ENCODE data around the gene CHMP1A.

CHMP1A gene

DNA sequence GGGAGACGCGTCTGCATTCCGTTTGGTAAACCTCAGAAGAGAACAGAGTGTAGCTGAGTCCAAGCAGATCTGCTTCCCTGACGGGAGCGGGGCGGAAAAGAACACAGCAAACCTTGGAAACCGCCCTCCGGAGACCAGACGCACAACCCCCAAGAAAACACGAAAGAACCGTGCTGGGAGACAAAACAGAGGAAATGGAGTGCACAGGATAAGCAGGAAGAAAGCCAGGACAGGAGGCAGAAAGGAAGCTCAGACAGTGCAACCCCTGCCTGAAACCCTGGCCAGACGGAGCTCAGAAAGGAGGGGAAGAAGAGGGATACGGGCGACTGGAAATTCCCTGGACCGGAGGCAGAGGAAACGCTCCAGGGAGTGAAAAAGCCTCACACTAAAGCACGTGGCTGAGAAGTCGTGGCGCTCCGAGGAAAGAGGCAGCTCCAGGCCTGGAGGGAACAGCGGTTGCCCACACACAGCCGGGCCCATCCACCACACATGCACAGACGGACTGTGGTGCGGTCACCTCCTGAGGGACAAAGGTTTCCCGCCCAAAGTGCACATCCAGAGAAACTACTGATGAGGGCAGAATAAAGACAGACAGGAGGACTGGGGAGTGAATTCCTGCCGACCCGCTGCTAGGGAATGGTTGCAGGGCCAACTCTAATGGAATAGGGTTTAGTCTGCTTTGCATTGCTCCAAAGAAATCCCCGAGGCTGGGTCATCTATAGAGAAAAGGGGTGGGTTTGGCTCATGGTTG is 33.8 kb downstream of the CHMP1A start:
- no peak for DNase-seq

DNA sequence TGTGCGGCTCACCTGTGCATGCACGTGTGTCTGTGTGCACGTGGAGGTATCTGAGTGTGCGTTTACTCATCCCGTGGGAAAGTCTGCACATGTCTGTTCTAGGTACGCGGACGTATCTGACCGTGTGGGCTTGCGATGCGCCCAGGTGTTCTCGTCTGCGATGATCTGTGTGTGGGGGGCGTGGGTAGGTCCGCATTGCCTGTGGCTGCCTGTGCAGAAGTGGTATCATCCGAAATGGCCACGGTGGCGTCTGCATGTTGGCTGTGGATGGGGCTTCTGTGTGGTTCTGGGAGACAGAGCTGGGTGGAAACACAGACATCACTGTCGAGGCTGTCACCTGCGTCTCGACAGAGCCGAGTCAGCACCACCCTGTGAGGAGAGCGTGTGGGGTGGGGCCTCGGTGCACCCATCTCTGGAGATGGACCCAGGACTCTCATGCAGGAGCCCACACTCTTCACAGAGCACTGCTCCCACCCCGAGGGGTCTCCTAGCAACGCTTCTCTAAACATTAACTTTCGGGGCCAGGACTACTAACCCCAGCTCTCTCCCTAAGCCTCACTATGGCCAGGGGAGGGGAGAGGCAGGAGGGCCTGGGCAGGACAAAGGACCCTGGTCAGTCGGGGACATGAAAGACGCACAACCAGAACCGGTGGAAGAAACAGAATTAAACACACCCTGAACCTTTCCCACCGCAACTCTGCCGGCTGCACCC is 35.7 kb downstream of the CHMP1A start:
- DNase-seq = no peak

DNA sequence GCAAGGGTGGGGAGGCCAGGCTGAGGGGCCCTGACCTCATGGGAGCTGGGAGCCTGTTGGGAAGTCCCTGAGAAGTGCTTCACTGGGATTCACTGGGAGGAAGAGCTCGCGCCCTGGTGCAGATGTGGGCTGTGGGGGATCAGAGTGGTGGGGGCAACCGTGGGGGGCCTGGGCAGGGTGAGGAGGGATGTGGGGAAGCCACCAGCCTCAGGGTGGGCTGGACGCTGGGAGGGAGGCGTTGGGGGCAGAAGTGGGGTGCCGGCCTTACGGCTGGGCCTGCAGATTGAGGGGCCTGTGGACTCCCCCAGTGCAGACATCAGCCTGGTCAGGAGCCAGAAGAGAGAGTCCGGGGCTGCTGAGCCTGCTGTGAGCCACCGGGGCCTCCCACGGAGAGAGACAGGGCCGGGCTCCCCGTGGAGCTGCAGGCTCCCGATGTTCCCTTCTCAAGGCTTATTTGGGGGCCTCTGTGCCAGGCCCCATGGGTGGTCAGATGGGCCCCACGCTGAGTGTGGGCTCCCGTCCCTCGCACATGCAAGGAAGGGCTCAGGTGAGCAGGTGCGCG is 36.3 kb downstream of the CHMP1A start:
- no peak for DNase-seq

DNA sequence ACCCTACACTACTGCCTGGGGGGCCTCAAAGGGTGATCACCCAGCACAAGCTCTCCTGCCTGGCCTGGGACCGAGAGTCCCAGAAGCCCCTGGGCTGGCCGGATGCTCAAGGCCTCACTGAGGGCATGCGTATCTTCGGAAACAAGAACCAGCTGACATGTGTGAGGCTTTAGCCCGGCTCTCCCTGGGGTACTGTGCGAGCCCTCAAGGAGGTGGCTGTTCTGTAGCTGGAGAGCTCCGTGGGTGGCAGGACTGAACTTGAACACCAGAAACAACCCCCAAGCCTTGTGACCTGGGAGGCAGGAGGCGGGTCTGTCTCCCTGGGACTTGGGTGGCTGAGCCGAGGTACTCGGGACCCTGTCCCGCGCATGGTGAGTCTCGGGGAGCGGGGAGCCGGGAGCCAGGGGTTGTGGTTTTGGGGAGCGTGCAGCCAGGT is 37.1 kb downstream of the CHMP1A start:
- no peak for DNase-seq

DNA sequence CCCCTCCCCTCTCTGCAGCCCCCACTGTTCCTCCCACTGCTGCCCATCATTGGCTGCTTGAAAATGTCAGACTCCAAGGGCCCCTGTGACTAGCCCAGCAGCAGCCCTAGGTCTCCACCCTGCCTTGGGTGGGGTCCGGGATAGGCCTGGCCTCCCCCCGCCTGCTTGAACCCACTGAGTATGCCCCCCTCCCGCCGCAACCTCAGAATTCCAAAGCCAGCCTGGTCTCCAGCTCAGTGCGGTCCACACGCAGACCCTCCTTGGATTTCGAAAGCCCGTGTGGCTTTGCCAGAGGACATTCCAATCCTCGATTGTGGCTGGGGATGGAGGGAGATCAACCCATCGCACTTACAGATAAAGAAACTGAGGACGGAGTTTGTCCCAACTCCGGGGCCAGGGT is 37.7 kb downstream of the CHMP1A start:
- DNase-seq = no peak

DNA sequence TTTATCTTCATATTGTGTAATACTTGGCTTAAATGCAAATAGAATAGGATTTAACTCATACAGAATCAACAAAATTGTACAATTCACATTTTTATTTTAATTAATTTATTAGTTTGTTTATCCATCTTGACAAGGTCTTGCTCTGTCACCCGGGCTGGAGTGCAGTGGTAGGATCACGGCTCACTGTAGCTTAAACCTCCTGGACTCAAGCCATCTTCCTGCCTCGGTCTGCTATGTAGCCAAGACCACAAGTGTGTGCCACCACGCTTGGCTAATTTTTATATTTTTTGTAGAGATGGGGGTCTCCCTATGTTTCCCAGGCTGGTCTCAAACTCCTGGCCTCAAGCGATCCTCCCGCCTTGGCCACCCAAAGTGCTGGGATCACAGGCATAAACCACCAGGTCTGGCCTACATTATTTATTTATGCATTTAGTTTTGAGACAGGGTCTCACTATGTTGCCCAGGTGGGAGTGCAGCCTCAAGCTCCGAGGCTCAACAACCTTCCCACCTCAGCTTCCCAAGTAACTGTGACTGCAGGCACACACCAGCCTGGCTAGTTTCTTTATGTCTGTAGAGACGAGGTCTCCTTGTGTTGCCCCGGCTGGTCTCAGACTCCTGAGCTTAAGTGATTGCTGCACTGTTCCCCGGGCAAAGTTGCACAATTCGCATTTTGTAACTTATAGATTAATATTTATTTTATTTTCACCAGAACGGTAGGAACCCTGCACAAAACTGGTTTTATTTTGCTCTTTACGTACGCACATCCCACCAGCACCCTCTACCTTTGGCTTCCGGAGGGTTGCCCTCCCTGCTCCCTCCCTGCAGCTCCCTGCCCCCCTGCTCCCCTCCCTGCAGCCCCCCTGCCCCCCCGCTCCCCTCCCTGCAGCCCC is 39.2 kb downstream of the CHMP1A start:
- DNase-seq = no peak

DNA sequence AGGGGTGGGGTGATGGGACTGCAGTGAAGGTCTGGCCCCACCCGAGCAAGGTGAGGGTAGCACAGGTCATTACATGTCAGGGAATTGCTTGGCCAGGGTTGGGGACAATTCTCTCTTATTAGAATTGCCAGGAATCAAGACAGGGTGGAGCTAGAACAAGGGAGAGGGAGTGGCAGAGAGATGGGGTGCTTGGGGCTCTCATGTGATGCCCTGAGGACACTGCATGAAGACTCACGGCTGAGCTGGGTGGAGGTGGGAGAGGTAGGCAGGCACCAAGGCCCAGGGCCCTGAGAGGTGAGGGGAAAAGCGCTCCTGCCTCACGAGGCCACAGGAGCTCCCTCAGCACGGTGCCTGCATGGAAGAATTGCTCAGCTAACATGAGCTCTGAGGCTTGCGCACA is 40.5 kb downstream of the CHMP1A start:
- DNase-seq = no peak

DNA sequence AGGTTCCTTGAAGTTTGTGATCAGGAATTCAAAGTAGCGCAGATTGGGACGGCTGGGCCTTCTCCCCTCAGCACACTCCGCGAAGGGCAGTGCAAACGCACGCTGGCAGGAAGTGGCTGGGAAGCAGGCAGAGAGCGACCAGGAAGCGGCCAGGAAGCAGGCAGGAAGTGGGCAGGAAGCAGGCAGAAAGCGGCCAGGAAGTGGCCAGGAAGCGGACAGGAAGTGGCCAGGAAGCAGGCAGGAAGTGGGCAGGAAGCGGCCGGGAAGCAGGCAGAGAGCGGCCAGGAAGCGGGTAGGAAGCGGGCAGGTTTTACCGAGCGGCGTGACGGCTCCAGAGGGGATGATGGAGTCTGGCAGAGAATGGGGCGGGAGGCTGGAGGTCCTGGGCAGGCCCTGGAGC is 40.9 kb downstream of the CHMP1A start:
- no peak for DNase-seq

DNA sequence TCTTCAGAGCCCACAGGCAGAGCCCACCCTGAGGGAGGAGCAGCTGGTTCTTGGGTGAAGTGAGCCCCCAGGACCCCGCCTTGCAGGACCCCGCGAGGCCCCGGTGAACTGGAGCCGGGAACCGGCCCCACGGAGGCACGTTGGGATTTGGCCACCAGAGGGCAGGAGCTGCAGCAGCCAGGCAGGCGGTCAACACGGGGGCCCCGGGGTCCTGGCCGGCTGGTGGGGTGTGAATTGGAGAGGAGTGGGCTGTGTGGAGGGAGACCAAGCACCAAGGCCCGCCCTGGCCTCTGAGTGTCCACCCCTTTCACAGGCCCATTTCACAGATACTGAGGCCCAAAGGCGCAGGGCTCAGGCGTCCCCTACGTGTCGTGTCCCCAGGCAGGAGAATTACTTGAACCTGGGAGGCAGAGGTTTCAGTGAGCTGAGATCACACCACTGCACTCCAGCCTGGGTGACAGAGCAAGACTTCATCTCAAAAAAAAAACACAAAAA is 41.9 kb downstream of the CHMP1A start:
- DNase-seq = peak in 1 of 2 experiments; percentile 27

DNA sequence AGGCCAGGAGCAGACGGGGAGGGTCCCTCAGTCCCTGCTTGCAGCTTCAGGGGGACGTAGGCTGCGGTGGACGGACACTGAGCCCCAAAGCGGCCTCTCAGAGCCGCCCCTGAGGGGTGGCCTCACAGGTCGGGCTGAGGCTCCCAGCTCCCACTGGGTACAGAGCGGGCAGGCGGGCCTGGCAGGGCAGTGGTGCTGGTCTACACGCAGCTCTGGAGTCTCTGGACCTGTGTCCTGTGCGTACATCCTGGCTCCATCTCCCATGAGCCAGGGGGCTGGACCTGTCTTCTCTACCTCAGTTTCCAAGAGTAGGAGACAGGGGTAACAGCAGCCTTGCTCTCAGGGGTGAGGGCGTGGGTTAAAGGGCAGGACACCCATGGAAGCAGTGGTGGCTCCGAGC is 42.3 kb downstream of the CHMP1A start:
- DNase-seq = no peak

DNA sequence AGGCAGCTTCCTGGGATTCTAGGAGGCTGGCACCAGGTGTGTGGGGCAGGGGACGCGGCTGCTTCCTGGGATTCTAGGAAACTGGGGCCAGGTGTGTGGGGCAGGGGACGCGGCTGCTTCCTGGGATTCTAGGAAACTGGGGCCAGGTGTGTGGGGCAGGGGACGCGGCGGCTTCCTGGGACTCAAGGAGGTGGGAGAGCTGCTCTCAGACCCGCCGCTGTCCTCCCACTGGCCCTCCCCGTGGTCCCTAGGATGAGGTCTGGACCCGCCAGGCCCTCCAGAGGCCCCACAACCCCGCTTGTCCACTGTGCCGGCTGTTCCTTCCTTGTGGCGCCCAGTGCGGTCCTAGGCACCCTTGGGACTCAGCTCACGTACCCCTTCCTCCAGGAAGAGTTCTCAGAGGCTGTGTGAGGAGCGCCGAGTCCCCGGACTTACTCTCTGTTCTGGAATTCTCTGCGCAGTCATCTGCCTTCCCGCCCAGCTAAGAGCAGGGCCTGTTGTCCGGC is 43.5 kb downstream of the CHMP1A start:
- no peak for DNase-seq

DNA sequence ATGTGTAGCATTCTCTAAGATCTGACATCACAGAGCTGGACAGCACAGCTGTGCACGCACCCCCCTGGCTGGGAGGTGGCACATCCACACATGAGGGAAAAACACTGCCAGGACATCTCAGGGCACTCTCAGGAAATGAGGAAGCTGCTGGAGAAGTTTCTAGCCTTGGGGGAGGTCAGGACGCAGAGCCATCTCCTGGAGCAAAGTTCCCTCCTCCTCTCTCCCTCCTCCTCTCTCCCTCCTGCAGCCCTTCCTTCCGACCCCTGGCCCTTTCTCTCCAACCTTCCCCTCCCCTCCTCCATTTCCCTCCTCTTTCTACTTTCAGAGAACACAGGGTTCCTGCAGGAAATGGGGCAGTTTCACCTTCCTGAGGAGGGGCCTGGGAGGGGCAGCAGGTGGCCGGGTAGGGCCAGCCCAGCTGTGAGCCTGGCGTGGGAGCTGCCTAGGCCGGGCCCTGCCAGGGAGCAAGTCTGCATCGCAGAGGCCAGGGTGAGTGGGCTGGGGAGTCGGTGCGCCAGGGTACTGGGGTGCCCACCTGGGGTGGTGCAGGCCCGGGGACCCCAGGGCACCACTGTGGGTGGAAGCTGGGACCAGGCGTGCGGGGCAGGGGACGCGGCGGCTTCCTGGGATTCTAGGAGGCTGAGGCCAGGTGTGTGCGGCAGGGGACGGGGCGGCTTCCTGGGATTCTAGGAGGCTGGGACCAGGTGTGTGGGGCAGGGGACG is 44.1 kb downstream of the CHMP1A start, which contains the start of gene DPEP1:
TSS of gene DPEP1 (plus strand) at position 412 of the 723 bp plus-strand sequence. CDS start 16,769 bp downstream, outside the sequence.
- DNase-seq = no peak

DNA sequence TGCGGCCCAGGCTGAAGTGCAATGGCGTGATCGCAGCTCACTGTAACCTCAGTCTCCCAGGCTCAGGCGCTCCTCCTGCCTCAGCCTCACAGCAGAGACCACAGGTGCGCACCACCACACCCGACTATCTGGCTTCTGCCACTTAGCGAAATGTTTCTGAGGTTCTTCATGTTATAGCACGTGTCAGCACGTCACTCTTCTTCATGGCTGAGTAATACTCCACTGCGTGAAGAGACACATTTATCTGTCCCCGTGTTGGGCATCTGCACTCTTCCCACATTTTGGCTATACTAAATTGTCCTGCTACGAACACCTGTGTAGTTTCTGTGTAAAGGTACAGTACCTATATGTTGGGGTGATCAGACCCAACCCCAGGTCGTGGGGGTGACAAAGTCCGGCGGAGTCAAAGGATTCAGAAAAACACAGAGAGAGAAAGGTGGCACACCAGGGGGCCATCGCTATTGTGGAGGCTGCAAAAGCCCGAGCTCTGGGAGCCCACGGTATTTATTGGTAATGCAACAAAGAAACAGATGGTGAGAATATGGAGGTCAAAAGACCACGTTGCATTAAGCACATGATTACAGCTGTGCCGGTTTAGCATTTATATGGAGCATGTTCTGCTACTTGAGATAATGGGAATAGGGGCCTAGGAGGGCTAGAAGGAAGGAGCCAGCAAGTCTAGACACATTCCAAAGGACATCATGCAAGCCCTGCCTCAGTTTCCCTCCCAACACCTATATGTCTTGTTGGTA is 44.9 kb downstream of the CHMP1A start:
- DNase-seq = no peak

DNA sequence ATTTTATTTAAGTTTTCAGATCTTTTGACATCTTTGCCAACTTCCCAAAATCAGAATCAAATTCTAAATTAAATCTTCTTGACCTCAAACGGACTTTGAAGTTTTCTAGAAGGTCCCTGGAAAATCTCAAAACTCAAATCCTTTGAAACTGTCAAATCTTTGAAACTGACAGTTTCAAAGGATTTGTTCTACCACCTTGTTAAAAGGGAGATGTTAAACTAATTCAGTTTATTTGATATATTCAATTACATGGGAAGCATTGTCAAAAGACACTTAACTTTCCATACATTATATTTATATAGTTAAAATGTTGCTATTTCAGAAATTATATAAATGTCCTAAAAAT is 47.4 kb downstream of the CHMP1A start:
- no peak for DNase-seq

DNA sequence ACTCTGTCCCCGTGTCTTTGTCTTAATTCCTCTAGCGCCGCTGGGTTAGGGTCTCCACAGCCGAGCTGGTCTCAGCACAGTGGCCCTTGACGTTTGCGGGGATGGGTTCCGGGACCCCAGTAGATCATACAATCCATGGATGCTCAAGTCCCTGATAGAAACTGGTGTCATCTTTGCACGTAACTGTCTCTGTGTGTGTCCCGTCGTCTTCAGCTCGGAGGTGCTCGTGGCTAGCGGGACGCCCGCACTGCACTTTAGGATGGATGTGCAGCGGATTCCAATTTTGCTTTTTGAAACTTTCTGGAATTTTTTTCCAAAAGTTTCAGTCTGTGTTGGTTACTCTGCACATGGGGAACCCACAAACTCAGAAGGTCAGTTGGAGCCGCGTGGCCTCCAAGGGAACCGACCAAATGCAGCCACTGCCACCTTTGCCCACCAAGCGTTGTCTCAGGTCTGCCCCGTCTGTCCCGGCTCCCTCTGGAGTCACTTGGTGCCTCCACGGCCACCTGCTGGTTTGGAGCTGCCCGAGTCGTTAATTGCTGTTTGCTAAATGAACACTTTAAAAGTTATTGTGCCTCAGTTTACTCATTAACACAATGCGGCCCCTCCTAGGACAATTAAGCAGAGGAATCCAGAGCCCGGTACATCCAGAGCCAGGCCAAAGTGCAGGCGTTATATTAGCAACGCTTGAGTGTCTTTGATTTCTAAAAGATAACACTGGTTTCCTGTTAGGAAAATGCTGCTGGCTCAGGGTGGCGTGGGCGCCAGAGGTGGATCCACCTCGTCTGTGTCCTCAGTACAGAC is 49.4 kb downstream of the CHMP1A start:
- DNase-seq = no peak

DNA sequence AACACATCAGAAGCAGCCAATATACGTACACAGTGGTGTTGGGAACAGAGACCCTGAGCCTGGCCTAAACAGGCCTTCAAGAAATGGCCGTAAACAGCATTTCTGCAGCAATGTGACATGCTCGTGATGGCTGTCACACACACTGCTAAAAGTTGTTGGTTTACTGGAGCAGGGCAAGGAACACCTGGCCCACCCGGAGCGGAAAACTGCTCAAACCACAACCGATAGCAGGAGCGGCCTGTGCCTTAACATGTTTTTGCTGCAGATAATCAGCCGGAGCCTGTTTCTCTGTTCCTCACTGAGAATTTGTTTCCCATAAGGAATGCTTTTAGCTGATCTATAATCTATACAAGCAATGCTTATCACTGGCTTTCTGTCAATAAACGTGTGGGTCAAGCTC is 50.1 kb downstream of the CHMP1A start:
- DNase-seq = no peak

DNA sequence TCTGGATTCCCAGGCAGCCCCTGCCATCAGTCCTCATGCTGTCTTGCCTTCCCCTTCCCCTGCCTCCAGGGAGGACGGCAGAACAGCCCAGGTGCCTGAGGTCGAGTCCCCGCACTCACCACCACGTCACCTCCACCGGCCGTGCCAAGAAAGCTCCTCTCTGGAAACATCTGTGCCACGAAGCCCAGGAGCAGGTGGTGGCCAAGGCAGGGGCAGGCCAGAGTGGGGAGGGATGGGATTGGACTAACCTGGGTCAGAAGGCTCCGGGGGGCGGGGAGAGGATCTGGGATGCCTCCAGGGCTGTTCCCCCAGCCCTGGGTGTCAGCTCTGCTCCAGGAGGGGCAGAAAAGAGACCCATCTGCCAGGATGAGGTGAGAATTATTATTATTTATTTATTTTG is 51.5 kb downstream of the CHMP1A start:
- peak; percentile 87 to 89 for DNase-seq

DNA sequence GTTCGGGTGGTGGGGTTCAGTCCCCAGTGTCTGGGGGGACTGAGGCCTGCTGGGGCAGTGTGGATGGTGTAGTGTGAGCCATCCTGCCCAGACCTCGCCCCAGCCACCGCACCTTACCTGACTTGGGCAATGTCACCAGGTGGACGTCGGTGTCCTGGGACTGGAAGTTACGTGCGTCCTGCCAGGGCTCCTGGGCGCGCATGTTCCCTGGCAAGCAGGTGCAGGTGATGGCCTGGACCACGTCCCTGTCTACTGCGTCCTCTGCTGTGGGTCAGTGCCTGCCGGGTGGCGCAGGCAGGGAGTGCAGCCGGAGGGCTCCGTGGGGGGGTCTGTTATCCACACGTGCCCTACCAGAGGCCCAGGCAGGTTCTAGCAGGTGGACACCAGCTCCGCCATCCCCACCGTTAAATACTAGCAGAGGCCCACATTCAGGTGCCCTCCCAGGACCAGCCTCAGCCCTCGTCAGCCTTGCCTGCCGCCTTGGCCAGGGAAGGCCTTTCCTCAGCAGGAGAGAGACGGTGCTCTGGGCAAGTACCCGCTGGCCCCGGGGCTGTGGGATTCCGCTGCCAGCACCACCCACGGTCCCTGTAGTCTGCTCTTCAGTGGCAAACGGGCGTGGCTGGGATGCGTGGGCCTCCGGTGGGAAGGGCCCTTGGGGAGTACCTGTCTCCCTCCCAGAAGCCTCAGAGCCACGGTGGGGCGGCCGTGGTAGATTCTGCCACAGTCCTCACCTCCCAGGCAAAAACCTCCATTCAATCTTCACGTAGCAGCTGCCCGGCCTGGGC is 52.1 kb downstream of the CHMP1A start:
- no peak for DNase-seq

DNA sequence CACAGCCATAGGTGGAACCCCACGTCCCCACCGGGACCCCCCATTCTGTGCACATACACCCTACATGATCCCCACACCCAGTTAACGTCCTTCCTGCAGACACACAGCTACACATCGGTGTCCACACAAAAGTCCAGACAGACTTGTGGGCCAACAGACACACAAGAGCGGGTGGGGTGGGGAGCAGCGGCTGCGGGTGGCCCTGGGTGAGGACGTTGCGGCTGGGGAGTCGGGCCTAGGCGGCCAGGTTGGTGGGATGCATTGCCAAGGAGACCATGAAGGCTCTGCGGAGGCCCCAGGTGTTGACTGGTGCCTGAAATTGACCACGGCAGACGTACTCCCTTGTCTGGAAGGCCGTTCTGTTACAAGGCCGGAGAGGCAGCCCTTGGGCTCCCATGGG is 52.7 kb downstream of the CHMP1A start:
- DNase-seq = no peak
